Vagina (tissue), 2 donors: ENCODE data around the gene RAD51C.
A peak's percentile ranks its signal among the peaks of the same experiment; 100 is the strongest.

Experiments
- POLR2A ChIP-seq, 2 donors: fragments of 450-650 bp; IDR thresholded peaks; one replicate each; pipeline ENCODE4 v1.6.1; 2017; ENCODE audit warnings: antibody characterized with exemption in 2 of 2, mild to moderate bottlenecking in 2 of 2, moderate library complexity in 2 of 2
- POLR2AphosphoS5 ChIP-seq, 2 donors: sonication (generic); formaldehyde crosslinking; IDR thresholded peaks; one replicate each; pipeline ENCODE4 v1.9.0; 2017; ENCODE audit warnings: antibody characterized with exemption in 2 of 2, mild to moderate bottlenecking in 2 of 2, low read depth in 1 of 2; ENCODE audit not compliant: insufficient read depth in 1 of 2
- TF ChIP-seq, protein P1 (sequence below), 3 experiments: fragments of 450-650 bp in 2 of 3; fragments of 200-600 bp in 1 of 3; sonication (generic) in 1 of 3; IDR thresholded peaks; one replicate each; pipeline ENCODE4 v1.5.1; 2017 to 2019; ENCODE audit warnings: antibody characterized with exemption in 3 of 3, mild to moderate bottlenecking in 2 of 3, moderate library complexity in 2 of 3

DNA sequence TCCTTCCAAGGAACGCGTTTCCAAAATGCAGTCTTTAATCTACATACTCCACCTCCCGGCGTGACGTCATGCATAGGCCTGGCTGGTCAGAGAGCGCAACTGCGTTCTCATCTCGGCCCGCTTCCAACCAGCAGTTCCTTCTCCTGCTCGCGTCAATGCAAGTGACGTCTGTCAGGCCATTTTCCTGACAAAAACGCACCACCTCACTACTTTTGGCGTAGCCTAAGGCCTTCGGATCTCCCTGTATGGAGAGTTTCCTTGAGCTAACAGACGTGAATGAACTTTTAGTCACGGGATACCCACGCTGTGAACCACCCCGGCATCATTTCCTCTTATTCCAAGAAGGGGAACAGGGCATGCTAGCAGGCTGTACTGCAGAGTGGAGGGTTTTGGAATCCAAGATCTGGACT, 25.5 kb upstream of the RAD51C start:
- TF ChIP-seq, protein P1, sequence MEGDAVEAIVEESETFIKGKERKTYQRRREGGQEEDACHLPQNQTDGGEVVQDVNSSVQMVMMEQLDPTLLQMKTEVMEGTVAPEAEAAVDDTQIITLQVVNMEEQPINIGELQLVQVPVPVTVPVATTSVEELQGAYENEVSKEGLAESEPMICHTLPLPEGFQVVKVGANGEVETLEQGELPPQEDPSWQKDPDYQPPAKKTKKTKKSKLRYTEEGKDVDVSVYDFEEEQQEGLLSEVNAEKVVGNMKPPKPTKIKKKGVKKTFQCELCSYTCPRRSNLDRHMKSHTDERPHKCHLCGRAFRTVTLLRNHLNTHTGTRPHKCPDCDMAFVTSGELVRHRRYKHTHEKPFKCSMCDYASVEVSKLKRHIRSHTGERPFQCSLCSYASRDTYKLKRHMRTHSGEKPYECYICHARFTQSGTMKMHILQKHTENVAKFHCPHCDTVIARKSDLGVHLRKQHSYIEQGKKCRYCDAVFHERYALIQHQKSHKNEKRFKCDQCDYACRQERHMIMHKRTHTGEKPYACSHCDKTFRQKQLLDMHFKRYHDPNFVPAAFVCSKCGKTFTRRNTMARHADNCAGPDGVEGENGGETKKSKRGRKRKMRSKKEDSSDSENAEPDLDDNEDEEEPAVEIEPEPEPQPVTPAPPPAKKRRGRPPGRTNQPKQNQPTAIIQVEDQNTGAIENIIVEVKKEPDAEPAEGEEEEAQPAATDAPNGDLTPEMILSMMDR (IDR thresholded peaks at IDR 0.05), result no peak
- no peak for TF ChIP-seq POLR2A (IDR thresholded peaks at IDR 0.05)
- peak in 1 of 2 donors; percentile 29 for TF ChIP-seq POLR2AphosphoS5 (IDR thresholded peaks at IDR 0.05; ENCODE audit: insufficient read depth in 1 of 2, low read depth in 1 of 2)
